Measurements from ENCODE around the gene GSTM5.
"Not testable (repeated sequence)": the region's sequence is repeated elsewhere in the genome, so short reads cannot be mapped to it uniquely, and the experiment has no call there.

GSTM5 gene

DNA sequence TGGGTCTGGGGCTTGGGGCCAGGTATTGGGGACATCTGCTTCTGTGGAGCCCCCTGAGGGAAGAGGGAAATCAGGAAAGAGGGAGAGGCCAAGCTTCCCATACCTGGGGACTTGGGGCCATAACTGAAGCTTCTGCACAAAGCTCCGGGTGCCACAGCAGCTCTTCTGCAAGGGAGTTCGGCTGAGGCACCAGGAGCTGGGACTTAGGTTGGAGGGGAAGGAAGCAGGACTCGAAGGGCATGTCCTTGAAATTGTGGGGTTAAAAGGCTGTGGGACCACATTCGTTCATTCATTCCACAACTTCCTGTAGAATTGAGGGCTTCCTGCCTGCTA, 53.4 kb downstream of the GSTM5 start:
- in situ Hi-C loops (cut with MboI; ENCODE audit: low sequenced_read_pairs, unreplicated experiment), result no loop called here
- DNase-seq (ENCODE audit: low spot score), result no peak
- TF ChIP-seq, protein P1, sequence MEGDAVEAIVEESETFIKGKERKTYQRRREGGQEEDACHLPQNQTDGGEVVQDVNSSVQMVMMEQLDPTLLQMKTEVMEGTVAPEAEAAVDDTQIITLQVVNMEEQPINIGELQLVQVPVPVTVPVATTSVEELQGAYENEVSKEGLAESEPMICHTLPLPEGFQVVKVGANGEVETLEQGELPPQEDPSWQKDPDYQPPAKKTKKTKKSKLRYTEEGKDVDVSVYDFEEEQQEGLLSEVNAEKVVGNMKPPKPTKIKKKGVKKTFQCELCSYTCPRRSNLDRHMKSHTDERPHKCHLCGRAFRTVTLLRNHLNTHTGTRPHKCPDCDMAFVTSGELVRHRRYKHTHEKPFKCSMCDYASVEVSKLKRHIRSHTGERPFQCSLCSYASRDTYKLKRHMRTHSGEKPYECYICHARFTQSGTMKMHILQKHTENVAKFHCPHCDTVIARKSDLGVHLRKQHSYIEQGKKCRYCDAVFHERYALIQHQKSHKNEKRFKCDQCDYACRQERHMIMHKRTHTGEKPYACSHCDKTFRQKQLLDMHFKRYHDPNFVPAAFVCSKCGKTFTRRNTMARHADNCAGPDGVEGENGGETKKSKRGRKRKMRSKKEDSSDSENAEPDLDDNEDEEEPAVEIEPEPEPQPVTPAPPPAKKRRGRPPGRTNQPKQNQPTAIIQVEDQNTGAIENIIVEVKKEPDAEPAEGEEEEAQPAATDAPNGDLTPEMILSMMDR (IDR thresholded peaks at IDR 0.05; ENCODE audit: borderline replicate concordance, control extremely low read depth, extremely low read depth, insufficient read depth, missing control alignments), result no peak

- in situ Hi-C loops (cut with MboI; ENCODE audit: low sequenced_read_pairs, unreplicated experiment), result no loop called here
- no peak for DNase-seq (ENCODE audit: low spot score)
- TF ChIP-seq, protein P1 (IDR thresholded peaks at IDR 0.05; ENCODE audit: borderline replicate concordance, control extremely low read depth, extremely low read depth, insufficient read depth, missing control alignments), result no peak
Measured at GRCh38 chr1:109765896-109766615, 54.0 kb downstream of the GSTM5 start.

- in situ Hi-C loops (cut with MboI; ENCODE audit: low sequenced_read_pairs, unreplicated experiment); DNase-seq (ENCODE audit: low spot score): not testable (repeated sequence)
Measured at GRCh38 chr1:109766991-109767636, 55.1 kb downstream of the GSTM5 start.
